Fibroblast of the aortic adventitia (primary cell): ENCODE measurements around the gene ACAD10. TPM values are rescaled to one million over a fixed set of nuclear protein-coding genes. Genes with fewer than 3 reads are reported as not detected.

Source experiments
- DNase-seq: peaks from one replicate; pipeline ENCODE4 v3.0.0-alpha.2; 2010; ENCODE audit warnings: low read depth
- H3K4me3 ChIP-seq: 2 replicates; pipeline ENCODE4 v1.5.1; 2011; ENCODE audit warnings: low read depth, mild to moderate bottlenecking, control low read depth, low read length, moderate library complexity
- total RNA-seq: library from RNA; depleted of rRNA; stranded (reverse); fragments of >200 nt; gene quantifications from 2 replicates; pipeline ENCODE4 v1.2.3, GENCODE V29; 2012; ENCODE audit warnings: low replicate concordance
- TF ChIP-seq, protein P1 (sequence below): IDR thresholded peaks from 2 replicates; pipeline ENCODE4 v1.5.1; 2011; ENCODE audit warnings: mild to moderate bottlenecking, low read length, control low read depth, inconsistent platforms; ENCODE audit not compliant: insufficient read depth

Gene ACAD10
- total RNA-seq, 1 donor: 15.1 TPM

DNA sequence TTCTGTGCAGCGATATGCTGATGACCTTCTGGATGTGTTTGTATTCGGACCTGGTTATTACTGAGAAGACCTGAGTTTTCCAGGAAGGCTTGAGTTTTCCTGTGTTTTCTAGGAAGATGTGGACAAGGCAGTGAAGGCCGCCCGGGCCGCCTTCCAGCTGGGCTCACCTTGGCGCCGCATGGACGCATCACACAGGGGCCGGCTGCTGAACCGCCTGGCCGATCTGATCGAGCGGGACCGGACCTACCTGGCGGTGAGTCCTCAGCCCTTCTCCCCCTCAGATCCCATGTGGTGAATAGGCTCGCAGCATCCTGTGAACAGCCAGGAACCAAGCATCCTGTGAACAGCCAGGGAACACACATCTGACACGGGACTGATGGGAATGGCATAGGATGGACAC lies 97.2 kb downstream of the ACAD10 start:
- no peak for DNase-seq
- no peak overlapping the region for H3K4me3 ChIP-seq
- TF ChIP-seq, protein P1, sequence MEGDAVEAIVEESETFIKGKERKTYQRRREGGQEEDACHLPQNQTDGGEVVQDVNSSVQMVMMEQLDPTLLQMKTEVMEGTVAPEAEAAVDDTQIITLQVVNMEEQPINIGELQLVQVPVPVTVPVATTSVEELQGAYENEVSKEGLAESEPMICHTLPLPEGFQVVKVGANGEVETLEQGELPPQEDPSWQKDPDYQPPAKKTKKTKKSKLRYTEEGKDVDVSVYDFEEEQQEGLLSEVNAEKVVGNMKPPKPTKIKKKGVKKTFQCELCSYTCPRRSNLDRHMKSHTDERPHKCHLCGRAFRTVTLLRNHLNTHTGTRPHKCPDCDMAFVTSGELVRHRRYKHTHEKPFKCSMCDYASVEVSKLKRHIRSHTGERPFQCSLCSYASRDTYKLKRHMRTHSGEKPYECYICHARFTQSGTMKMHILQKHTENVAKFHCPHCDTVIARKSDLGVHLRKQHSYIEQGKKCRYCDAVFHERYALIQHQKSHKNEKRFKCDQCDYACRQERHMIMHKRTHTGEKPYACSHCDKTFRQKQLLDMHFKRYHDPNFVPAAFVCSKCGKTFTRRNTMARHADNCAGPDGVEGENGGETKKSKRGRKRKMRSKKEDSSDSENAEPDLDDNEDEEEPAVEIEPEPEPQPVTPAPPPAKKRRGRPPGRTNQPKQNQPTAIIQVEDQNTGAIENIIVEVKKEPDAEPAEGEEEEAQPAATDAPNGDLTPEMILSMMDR: no peak

- no peak for DNase-seq
- TF ChIP-seq, protein P1: no peak
- H3K4me3 ChIP-seq: no peak overlapping the region
Measured at GRCh38 chr12:111784953-111785352, 99.1 kb downstream of the ACAD10 start.

DNA sequence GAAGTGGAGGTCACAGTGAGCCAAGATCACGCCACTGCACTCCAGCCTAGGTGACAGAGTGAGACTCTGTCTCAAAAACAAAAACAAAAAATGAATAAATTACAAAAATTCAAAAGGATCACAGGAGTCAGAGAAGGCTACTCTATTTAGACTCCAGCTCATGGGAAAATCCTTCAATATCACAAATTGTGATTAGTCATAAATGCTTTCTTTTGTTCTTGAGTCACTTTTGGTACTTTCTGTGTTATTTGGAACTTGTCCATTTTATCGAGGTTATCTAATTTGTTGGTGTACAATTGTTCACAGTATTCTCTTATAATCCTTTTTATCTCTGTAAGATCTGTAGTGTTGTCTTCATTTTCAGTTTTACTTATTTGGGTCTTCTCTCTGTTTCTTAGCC lies 99.8 kb downstream of the ACAD10 start:
- DNase-seq: peak; percentile 77
- TF ChIP-seq, protein P1: no peak
- no peak overlapping the region for H3K4me3 ChIP-seq

- no peak overlapping the region for H3K4me3 ChIP-seq
- peak; percentile 84 for DNase-seq
- TF ChIP-seq, protein P1: peak; percentile 47
Measured at GRCh38 chr12:111788178-111788654, 102.4 kb downstream of the ACAD10 start.

- TF ChIP-seq, protein P1: no peak
- H3K4me3 ChIP-seq: no peak overlapping the region
- no peak for DNase-seq
Measured at GRCh38 chr12:111789779-111790178, 103.9 kb downstream of the ACAD10 start.

DNA sequence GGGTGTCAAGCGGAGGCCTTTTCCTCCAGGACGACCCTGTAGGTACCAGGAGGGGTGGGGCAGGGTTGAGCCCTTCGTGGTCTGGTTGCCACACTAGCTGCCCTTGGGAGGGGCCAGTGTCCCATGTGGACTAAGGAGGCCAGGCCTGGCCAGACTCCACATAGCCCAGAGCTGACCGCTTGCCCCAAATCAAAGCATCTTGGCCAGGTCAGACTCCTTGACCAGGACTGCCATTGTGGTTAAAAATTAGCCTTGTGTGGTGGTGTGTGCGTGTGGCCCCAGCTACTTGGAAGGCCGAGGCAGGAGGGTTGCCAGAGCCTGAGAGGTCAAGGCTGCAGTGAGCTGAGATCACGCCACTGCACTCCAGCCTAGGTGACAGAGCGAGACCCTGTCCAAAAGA lies 105.7 kb downstream of the ACAD10 start:
- TF ChIP-seq, protein P1: no peak
- DNase-seq: no peak
- no peak overlapping the region for H3K4me3 ChIP-seq
